ENCODE results near the gene KLHL42.

DNA sequence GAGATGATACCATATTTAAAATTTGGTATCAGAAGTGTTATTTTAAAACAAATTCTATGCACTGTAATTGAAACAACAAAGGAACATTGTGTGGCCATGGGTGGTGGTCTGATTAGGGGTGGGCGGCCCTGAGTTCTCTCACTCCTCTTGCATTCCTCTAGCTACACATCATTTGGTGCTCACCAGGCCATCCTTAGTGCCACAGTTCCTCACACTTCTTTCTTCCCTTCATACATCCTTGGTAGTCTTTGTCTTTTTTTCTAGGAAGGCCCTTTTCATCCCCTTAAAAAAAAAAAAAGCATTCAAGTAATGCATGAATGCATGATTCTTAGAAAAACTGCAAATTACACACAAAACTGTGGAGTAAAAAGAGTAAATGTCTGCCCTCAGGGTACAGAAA, 2.4 kb downstream of the KLHL42 start:
- no peak for TF ChIP-seq ZBTB8A (IDR thresholded peaks at IDR 0.05; ENCODE audit: partially characterized antibody)
- TF ChIP-seq TOE1 (IDR thresholded peaks at IDR 0.05; ENCODE audit: borderline replicate concordance), result no peak
- no peak for TF ChIP-seq TOE1 (CRISPR knock-in tag; IDR thresholded peaks at IDR 0.05; ENCODE audit: borderline replicate concordance, low read depth)
- no peak for TF ChIP-seq ZNF644 (tag; IDR thresholded peaks at IDR 0.05; ENCODE audit: low read depth)
- TF ChIP-seq RCOR1 (IDR thresholded peaks at IDR 0.05; ENCODE audit: borderline replicate concordance in 1 of 2, low read depth in 2 of 2, low read length in 2 of 2), result no peak

Measured in K562 (cell line).